Measurements from ENCODE around the gene BLVRB.
A peak's percentile ranks its signal among the peaks of the same experiment; 100 is the strongest.
"Not testable (repeated sequence)": the region's sequence is repeated elsewhere in the genome, so short reads cannot be mapped to it uniquely, and the experiment has no call there.

BLVRB gene

GRCh38 chr19:40475878-40476644, 10.5 kb upstream of the BLVRB start:
- not testable (repeated sequence) for DNase-seq

- DNase-seq, result no peak
Measured at GRCh38 chr19:40474737-40475136, 9.2 kb upstream of the BLVRB start.

GRCh38 chr19:40472516-40472915, 7.0 kb upstream of the BLVRB start:
- DNase-seq, result no peak

GRCh38 chr19:40471111-40471510, 5.6 kb upstream of the BLVRB start:
- no peak for DNase-seq

GRCh38 chr19:40469011-40469410, 3.5 kb upstream of the BLVRB start:
- no peak for DNase-seq

- no peak for DNase-seq
Measured at GRCh38 chr19:40466985-40467734, 1.6 kb upstream of the BLVRB start, which contains the start of gene SPTBN4. Gene SPTBN4 (plus strand): TSS chr19:40467001. CDS start chr19:40472622, 5,621 bp downstream.

- no peak for DNase-seq
Measured at GRCh38 chr19:40466219-40466984, 857 bp upstream of the BLVRB start.

- no peak for DNase-seq
Measured at GRCh38 chr19:40465025-40465556, 454 bp downstream of the BLVRB start.

- peak; percentile 89 for DNase-seq
Measured at GRCh38 chr19:40464059-40465024, 1.2 kb downstream of the BLVRB start.

GRCh38 chr19:40463587-40464037, 1.9 kb downstream of the BLVRB start:
- DNase-seq, result not testable (repeated sequence)

- no peak for DNase-seq
Measured at GRCh38 chr19:40461669-40462221, 3.8 kb downstream of the BLVRB start.

GRCh38 chr19:40460185-40460584, 5.4 kb downstream of the BLVRB start:
- no peak for DNase-seq

GRCh38 chr19:40458597-40458974, 7.0 kb downstream of the BLVRB start:
- no peak for DNase-seq

- no peak for DNase-seq
Measured at GRCh38 chr19:40457953-40458596, 7.5 kb downstream of the BLVRB start.

- DNase-seq, result no peak
Measured at GRCh38 chr19:40457048-40457447, 8.5 kb downstream of the BLVRB start.

GRCh38 chr19:40453943-40454342, 11.6 kb downstream of the BLVRB start:
- not testable (repeated sequence) for DNase-seq

GRCh38 chr19:40453151-40453735, 12.3 kb downstream of the BLVRB start:
- no peak for DNase-seq

GRCh38 chr19:40452016-40452415, 13.5 kb downstream of the BLVRB start:
- DNase-seq, result no peak

GRCh38 chr19:40450664-40451063, 14.9 kb downstream of the BLVRB start:
- no peak for DNase-seq

GRCh38 chr19:40449506-40449905, 16.0 kb downstream of the BLVRB start:
- DNase-seq, result no peak
